GM18909 (cell line): ENCODE measurements around the gene KIFC3.

Experiments used
- ATAC-seq: cut with Tn5 transposase; IDR thresholded peaks from one replicate; pipeline ENCODE4 v1.9.1; 2021; ENCODE audit warnings: mild to moderate bottlenecking; ENCODE audit not compliant: unreplicated experiment, poor library complexity

The KIFC3 gene

GRCh38 chr16:57769541-57770145, 32.6 kb downstream of the KIFC3 start:
- no peak for ATAC-seq

- ATAC-seq = no peak
These were observed 35.5 kb downstream of the KIFC3 start for GRCh38 chr16:57766714-57767348.

- ATAC-seq = no peak
These were observed 37.0 kb downstream of the KIFC3 start for GRCh38 chr16:57765160-57765728.

- no peak for ATAC-seq
These were observed 37.7 kb downstream of the KIFC3 start for GRCh38 chr16:57764341-57765159.

GRCh38 chr16:57764006-57764340, 38.3 kb downstream of the KIFC3 start:
- ATAC-seq = no peak

GRCh38 chr16:57763285-57764005, 38.8 kb downstream of the KIFC3 start:
- no peak for ATAC-seq

- ATAC-seq = no peak
These were observed 39.8 kb downstream of the KIFC3 start for GRCh38 chr16:57762365-57763040.

GRCh38 chr16:57761957-57762356, 40.3 kb downstream of the KIFC3 start:
- ATAC-seq = no peak

GRCh38 chr16:57761301-57761700, 41.0 kb downstream of the KIFC3 start:
- no peak for ATAC-seq

GRCh38 chr16:57760357-57761160, 41.7 kb downstream of the KIFC3 start:
- no peak for ATAC-seq

GRCh38 chr16:57759541-57760356, 42.5 kb downstream of the KIFC3 start:
- no peak for ATAC-seq

- no peak for ATAC-seq
These were observed 43.2 kb downstream of the KIFC3 start for GRCh38 chr16:57759131-57759530.

GRCh38 chr16:57758331-57759117, 43.8 kb downstream of the KIFC3 start:
- no peak for ATAC-seq

- ATAC-seq = no peak
These were observed 44.4 kb downstream of the KIFC3 start for GRCh38 chr16:57757883-57758282.

- ATAC-seq = peak; percentile 80
These were observed 44.9 kb downstream of the KIFC3 start for GRCh38 chr16:57757326-57757786.

GRCh38 chr16:57756424-57757325, 45.6 kb downstream of the KIFC3 start:
- ATAC-seq = no peak
